IMR-90 (cell line): ENCODE measurements around the gene BMPER. TPM values are rescaled to one million over a fixed set of nuclear protein-coding genes. Genes with fewer than 3 reads are reported as not detected.

Source experiments
- ATAC-seq: fragments of 200-7000 bp; cut with Tn5 transposase; 2 replicates; pipeline ENCODE4 v1.9.1; 2020; ENCODE audit warnings: low read depth, mild to moderate bottlenecking, moderate library complexity
- BruUV-seq: library from RNA; stranded (reverse); fragments of 400-500 nt; replicated peaks from 2 replicates; lab custom pipeline; 2021; lab: Mats Ljungman, UMichigan
- CTCF ChIA-PET: fragments of 300-600 bp; formaldehyde crosslinking; extraction: SDS; loops from one replicate; lab custom pipeline; 2021; ENCODE audit warnings: antibody characterized with exemption; lab: Yijun Ruan, JAX
- POLR2A ChIA-PET: fragments of 300-600 bp; sonication (Branson Sonifier 250); formaldehyde crosslinking; loops from one replicate; lab custom pipeline; 2022; ENCODE audit warnings: antibody characterized with exemption; ENCODE audit not compliant: unreplicated experiment; lab: Charles Lee
- DNase-seq: peaks from one replicate; pipeline ENCODE4 v3.0.0; 2013
- H2AFZ ChIP-seq: replicated peaks from 2 replicates; pipeline ENCODE3; 2013; ENCODE audit warnings: low read length, mild to moderate bottlenecking; ENCODE audit not compliant: poor library complexity
- H2AK5ac ChIP-seq: 2 replicates; pipeline ENCODE4 v1.6.1; 2013; ENCODE audit warnings: low read depth, low read length, inconsistent platforms
- H2AK9ac ChIP-seq: replicated peaks from 2 replicates; pipeline ENCODE3; 2013; ENCODE audit warnings: mild to moderate bottlenecking, low read depth, low read length, moderate library complexity; ENCODE audit not compliant: poor library complexity
- H2BK120ac ChIP-seq: 2 replicates; pipeline ENCODE4 v1.6.1; 2013; ENCODE audit warnings: low read depth, low read length, inconsistent platforms
- H2BK15ac ChIP-seq: 3 replicates; pipeline ENCODE4 v1.6.1; 2013; ENCODE audit warnings: low read depth, low read length, inconsistent platforms
- H2BK20ac ChIP-seq: 2 replicates; pipeline ENCODE4 v1.6.1; 2013; ENCODE audit warnings: low read depth, mild to moderate bottlenecking, inconsistent platforms, low read length, moderate library complexity
- H2BK5ac ChIP-seq: 2 replicates; pipeline ENCODE4 v1.6.1; 2013; ENCODE audit warnings: mild to moderate bottlenecking, low read depth, low read length, inconsistent platforms; ENCODE audit not compliant: poor library complexity, severe bottlenecking
- H3K14ac ChIP-seq: replicated peaks from 2 replicates; pipeline ENCODE4 v1.6.1; 2013; ENCODE audit warnings: low read depth, low read length, inconsistent platforms
- H3K18ac ChIP-seq: 2 replicates; pipeline ENCODE4 v1.6.1; 2013; ENCODE audit warnings: low read depth, low read length, control low read depth
- H3K23ac ChIP-seq: 2 replicates; pipeline ENCODE4 v1.6.1; 2013; ENCODE audit warnings: low read depth, low read length, inconsistent platforms
- H3K27ac ChIP-seq: 2 replicates; pipeline ENCODE4 v1.5.1; 2013; ENCODE audit warnings: mild to moderate bottlenecking, control low read depth, low read length; ENCODE audit not compliant: insufficient read depth
- H3K27me3 ChIP-seq: 2 replicates; pipeline ENCODE4 v1.6.1; 2013; ENCODE audit warnings: low read length; ENCODE audit not compliant: control insufficient read depth, insufficient read depth
- H3K36me3 ChIP-seq: 2 replicates; pipeline ENCODE4 v1.6.1; 2013; ENCODE audit warnings: low read length, mixed read lengths; ENCODE audit not compliant: control insufficient read depth, insufficient read depth
- H3K4ac ChIP-seq: 2 replicates; pipeline ENCODE4 v1.6.1; 2013; ENCODE audit warnings: low read depth, low read length, inconsistent platforms
- H3K4me1 ChIP-seq: 2 replicates; pipeline ENCODE4 v1.6.1; 2013; ENCODE audit warnings: low read length, mixed read lengths; ENCODE audit not compliant: control insufficient read depth, insufficient read depth
- H3K4me2 ChIP-seq: 2 replicates; pipeline ENCODE4 v1.6.1; 2013; ENCODE audit warnings: low read depth, mild to moderate bottlenecking, control low read depth, low read length, moderate library complexity
- H3K4me3 ChIP-seq: 2 replicates; pipeline ENCODE4 v1.5.1; 2013; ENCODE audit warnings: low read depth, mild to moderate bottlenecking, control low read depth, low read length, moderate library complexity; ENCODE audit not compliant: insufficient read depth
- H3K56ac ChIP-seq: 2 replicates; pipeline ENCODE4 v1.6.1; 2013; ENCODE audit warnings: low read length, inconsistent platforms; ENCODE audit not compliant: insufficient read depth; ENCODE audit errors: extremely low read depth
- H3K79me1 ChIP-seq, 2 experiments: 2 replicates each; pipeline ENCODE4 v1.6.1; 2013; ENCODE audit warnings: low read length in 2 of 2, inconsistent platforms in 1 of 2, low read depth in 1 of 2
- H3K9ac ChIP-seq: 2 replicates; pipeline ENCODE4 v1.6.1; 2013; ENCODE audit warnings: low read depth, low read length, control low read depth
- H3K9me1 ChIP-seq: 2 replicates; pipeline ENCODE4 v1.6.1; 2013; ENCODE audit warnings: low read length, inconsistent platforms; ENCODE audit not compliant: insufficient read depth
- H3K9me3 ChIP-seq: 2 replicates; pipeline ENCODE4 v1.6.1; 2013; ENCODE audit warnings: low read length; ENCODE audit not compliant: control insufficient read depth, insufficient read depth
- H4K20me1 ChIP-seq: 2 replicates; pipeline ENCODE4 v1.6.1; 2013; ENCODE audit warnings: low read length, inconsistent platforms; ENCODE audit not compliant: insufficient read depth
- H4K5ac ChIP-seq: 2 replicates; pipeline ENCODE4 v1.6.1; 2013; ENCODE audit warnings: mild to moderate bottlenecking, low read depth, low read length, control low read depth
- H4K8ac ChIP-seq, 2 experiments: 2 replicates each; pipeline ENCODE4 v1.6.1; 2013; ENCODE audit warnings: low read depth in 2 of 2, low read length in 2 of 2, control low read depth in 1 of 2, inconsistent platforms in 1 of 2
- H4K91ac ChIP-seq: 2 replicates; pipeline ENCODE4 v1.6.1; 2013; ENCODE audit warnings: low read depth, low read length, inconsistent platforms; ENCODE audit not compliant: insufficient read depth
- FOS ChIP-seq: fragments of 150-350 bp; IDR thresholded peaks from 2 replicates; pipeline ENCODE4 v1.6.1; 2016; ENCODE audit warnings: low read depth, low read length
- MAFK ChIP-seq: IDR thresholded peaks from 2 replicates; pipeline ENCODE4 v1.6.1; 2012; ENCODE audit warnings: low read depth, low read length, improper control_type of control experiment
- MAZ ChIP-seq: IDR thresholded peaks from 2 replicates; pipeline ENCODE4 v1.6.1; 2012; ENCODE audit warnings: low read depth, mild to moderate bottlenecking, low read length, improper control_type of control experiment, moderate library complexity, borderline replicate concordance
- NFE2L2 ChIP-seq: fragments of 150-350 bp; IDR thresholded peaks from 2 replicates; pipeline ENCODE4 v1.6.1; 2016; ENCODE audit warnings: low read depth, mild to moderate bottlenecking, low read length
- POLR2A ChIP-seq: IDR thresholded peaks from 2 replicates; pipeline ENCODE4 v1.6.1; 2012; ENCODE audit warnings: mild to moderate bottlenecking, low read depth, low read length
- USF2 ChIP-seq: fragments of 150-350 bp; IDR thresholded peaks from 2 replicates; pipeline ENCODE4 v1.6.1; 2017; ENCODE audit warnings: mild to moderate bottlenecking, antibody characterized with exemption, low read length, low read depth
- WGBS, 2 experiments: methylation state at CpG; one replicate each; pipeline versions ENCODE4 v1.1.5 to v1.1.7; 2013; ENCODE audit warnings: missing lambda C conversion rate in 2 of 2; ENCODE audit not compliant: insufficient read length in 1 of 2; ENCODE audit errors: extremely low coverage in 2 of 2; 5-methylcytosine and 5-hydroxymethylcytosine counted together
- dilution Hi-C: fragments of 300-500 bp; cut with HindIII; formaldehyde crosslinking; loops from one replicate; pipeline ENCODE4 v1.14.3; 2018; ENCODE audit warnings: low sequenced_read_pairs; ENCODE audit not compliant: unreplicated experiment
- in situ Hi-C: fragments of 300-500 bp; cut with MboI; formaldehyde crosslinking; loops from 3 replicates; pipeline ENCODE4 v1.14.3; 2019; ENCODE audit warnings: low sequenced_read_pairs, inconsistent platforms, mixed read lengths
- intact Hi-C: fragments of 100-400 bp; cut with micrococcal nuclease; formaldehyde crosslinking; loops from 2 replicates; pipeline ENCODE4 v1.10.0; 2022
- polyA plus RNA-seq, 3 experiments: library from polyadenylated mRNA; depleted of rRNA; stranded (reverse); fragments of >200 nt; gene quantifications; 2 replicates each; pipeline ENCODE4 v1.2.3, GENCODE V29; 2012; ENCODE audit warnings: low replicate concordance in 1 of 3
- total RNA-seq: library from RNA; depleted of rRNA; stranded (reverse); fragments of >200 nt; gene quantifications from 2 replicates; pipeline ENCODE4 v1.2.3, GENCODE V29; 2012
- TF ChIP-seq, protein P1 (sequence below): fragments of 150-350 bp; IDR thresholded peaks from 2 replicates; pipeline ENCODE4 v1.6.1; 2016; ENCODE audit warnings: low read depth, mild to moderate bottlenecking, low read length, moderate library complexity, borderline replicate concordance

The BMPER gene
- total and polyA plus RNA-seq, 2 of the 4 experiments (the other 2 are of a cell fraction): 6.2 to 7.9 TPM

GRCh38 chr7:34041707-34042106 lies 136.4 kb downstream of the BMPER start:
- no peak overlapping the region for H3K4me3 ChIP-seq
- TF ChIP-seq, protein P1, sequence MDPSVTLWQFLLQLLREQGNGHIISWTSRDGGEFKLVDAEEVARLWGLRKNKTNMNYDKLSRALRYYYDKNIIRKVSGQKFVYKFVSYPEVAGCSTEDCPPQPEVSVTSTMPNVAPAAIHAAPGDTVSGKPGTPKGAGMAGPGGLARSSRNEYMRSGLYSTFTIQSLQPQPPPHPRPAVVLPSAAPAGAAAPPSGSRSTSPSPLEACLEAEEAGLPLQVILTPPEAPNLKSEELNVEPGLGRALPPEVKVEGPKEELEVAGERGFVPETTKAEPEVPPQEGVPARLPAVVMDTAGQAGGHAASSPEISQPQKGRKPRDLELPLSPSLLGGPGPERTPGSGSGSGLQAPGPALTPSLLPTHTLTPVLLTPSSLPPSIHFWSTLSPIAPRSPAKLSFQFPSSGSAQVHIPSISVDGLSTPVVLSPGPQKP: no peak
- TF ChIP-seq FOS (no peak), POLR2A (no peak), MAFK (no peak), MAZ (no peak), NFE2L2 (peak; percentile 52; the same call in 1 of the 2 replicates), USF2 (no peak)
- H2BK20ac ChIP-seq: 0 out of 2 replicates have a peak overlapping the region, but pooled peaks have one; percentile 33
- peak; percentile 22; the same call in 1 of the 2 replicates for ATAC-seq
- dilution Hi-C loops (no loop called here), intact Hi-C loops (no loop called here), in situ Hi-C loops (no loop called here)
- H4K5ac ChIP-seq: no peak overlapping the region
- H2BK15ac ChIP-seq: peak overlapping the region; percentile 59; the same call in 1 of the 3 replicates
- H3K27me3 ChIP-seq: no peaks in the 10 kb centered on the region
- peaks cover 12% of the 10 kb centered on the region for H3K4me1 ChIP-seq
- no peak overlapping the region for H3K4me2 ChIP-seq
- peak overlapping the region in 1 of 2 experiments; percentile 61; a peak in 3 of 4 replicates for H4K8ac ChIP-seq
- no peak overlapping the region; the same call in 1 of the 2 replicates for H4K91ac ChIP-seq
- H3K23ac ChIP-seq: no peak overlapping the region
- H3K9me3 ChIP-seq: no peaks in the 10 kb centered on the region
- no peak overlapping the region for H2AK9ac ChIP-seq
- no peak overlapping the region for H3K27ac ChIP-seq
- peaks cover 5% of the 10 kb centered on the region; the same call in 1 of the 2 replicates for H3K9me1 ChIP-seq
- H2BK5ac ChIP-seq: peak overlapping the region; percentile 37
- H2AFZ ChIP-seq: no peak overlapping the region
- peak overlapping the region; percentile 25; the same call in 1 of the 2 replicates for H2BK120ac ChIP-seq
- 86% methylated on average over 1 of the region's 4 CpGs; no CpG with 5 or more reads in 1 of the 2 experiments for WGBS, 2 experiments
- 0 out of 2 replicates have a peak overlapping the region, but pooled peaks have one; percentile 61 for H3K14ac ChIP-seq
- BruUV-seq: no TSS peak
- H3K56ac ChIP-seq: no peak overlapping the region
- H2AK5ac ChIP-seq: peak overlapping the region; percentile 67; the same call in 1 of the 2 replicates
- H3K79me1 ChIP-seq: no peaks in the 10 kb centered on the region
- DNase-seq: peak; percentile 47
- no peaks in the 10 kb centered on the region for H4K20me1 ChIP-seq
- H3K4ac ChIP-seq: peak overlapping the region; percentile 14; the same call in 1 of the 2 replicates
- H3K9ac ChIP-seq: no peak overlapping the region
- CTCF ChIA-PET: interaction anchor here (1.2 kb wide), 1 partner anchor 47 kb away, joined by 3 read pairs; no protein-coding TSS in a partner anchor
- H3K18ac ChIP-seq: peak overlapping the region; percentile 90; the same call in 1 of the 2 replicates
- POLR2A ChIA-PET: no interaction called here
- H3K36me3 ChIP-seq: no peaks in the 10 kb centered on the region
